CD4-positive, alpha-beta T cell treated with Interferon gamma for 1 hour (primary cell): Measurements from ENCODE around the gene ZNF576.
"Not testable (repeated sequence)": the region's sequence is repeated elsewhere in the genome, so short reads cannot be mapped to it uniquely, and the experiment has no call there.

Source experiments
- DNase-seq: peaks from one replicate; pipeline ENCODE4 v3.0.0-alpha.2; 2020

ZNF576 gene, protein sequence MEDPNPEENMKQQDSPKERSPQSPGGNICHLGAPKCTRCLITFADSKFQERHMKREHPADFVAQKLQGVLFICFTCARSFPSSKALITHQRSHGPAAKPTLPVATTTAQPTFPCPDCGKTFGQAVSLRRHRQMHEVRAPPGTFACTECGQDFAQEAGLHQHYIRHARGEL

GRCh38 chr19:43595999-43596841 lies at the start of gene ZNF576, which contains the start of gene IRGQ:
Gene ZNF576 (plus strand): TSS chr19:43596595. CDS start chr19:43597109, 514 bp downstream.
Gene IRGQ (minus strand): TSS chr19:43596134. CDS start chr19:43595338, 796 bp downstream.
- DNase-seq = peak; percentile 100

DNA sequence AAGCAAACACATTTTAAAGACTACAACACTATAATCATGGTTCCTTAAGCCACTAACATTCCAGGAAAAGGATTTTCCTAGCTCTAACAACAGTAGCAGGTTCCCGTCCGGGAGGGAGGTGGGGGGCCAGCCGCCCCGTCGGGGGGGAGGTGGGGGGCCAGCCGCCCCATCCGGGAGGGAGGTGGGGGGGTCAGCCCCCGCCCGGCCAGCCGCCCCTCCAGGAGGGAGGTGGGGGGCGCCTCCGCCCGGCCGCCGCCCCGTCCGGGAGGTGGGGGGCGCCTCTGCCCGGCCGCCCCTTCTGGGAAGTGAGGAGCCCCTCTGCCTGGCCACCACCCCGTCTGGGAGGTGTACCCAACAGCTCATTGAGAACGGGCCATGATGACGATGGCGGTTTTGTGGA lies 48.5 kb upstream of the ZNF576 start:
- not testable (repeated sequence) for DNase-seq

DNA sequence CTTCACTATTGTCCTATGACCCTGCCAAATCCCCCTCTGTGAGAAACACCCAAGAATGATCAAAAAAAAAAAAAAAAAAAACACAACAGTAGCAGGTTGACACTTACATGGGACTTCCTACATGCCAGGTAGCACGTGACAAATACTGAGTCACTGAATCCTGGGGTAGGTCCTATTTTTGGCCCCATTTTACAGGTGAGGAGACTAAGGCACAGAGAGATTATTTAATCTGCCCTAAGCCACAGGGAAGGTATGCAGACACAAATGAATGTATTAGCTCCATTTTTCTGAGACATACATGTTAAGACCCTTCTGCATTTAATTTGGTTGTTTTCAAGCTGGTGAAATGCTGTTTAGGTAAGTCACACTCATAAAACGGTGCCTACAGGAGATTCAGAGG lies 47.7 kb upstream of the ZNF576 start:
- no peak for DNase-seq

GRCh38 chr19:43551399-43552197 lies 44.8 kb upstream of the ZNF576 start:
- no peak for DNase-seq

DNA sequence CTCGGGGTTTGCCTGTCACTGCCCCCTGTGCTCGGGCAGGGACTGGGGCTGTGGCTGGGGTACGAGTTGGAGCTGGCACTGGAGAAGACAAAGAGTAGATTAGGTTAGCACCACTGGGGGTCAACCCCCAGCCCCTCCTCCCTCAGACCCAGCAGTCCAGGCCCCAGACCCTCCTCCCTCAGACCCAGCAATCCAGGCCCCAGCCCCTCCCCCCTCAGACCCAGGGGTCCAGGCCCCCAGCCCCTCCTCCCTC lies 44.3 kb upstream of the ZNF576 start:
- DNase-seq = no peak

GRCh38 chr19:43552616-43553015 lies 43.8 kb upstream of the ZNF576 start:
- DNase-seq = no peak

GRCh38 chr19:43553656-43554055 lies 42.7 kb upstream of the ZNF576 start:
- no peak for DNase-seq

DNA sequence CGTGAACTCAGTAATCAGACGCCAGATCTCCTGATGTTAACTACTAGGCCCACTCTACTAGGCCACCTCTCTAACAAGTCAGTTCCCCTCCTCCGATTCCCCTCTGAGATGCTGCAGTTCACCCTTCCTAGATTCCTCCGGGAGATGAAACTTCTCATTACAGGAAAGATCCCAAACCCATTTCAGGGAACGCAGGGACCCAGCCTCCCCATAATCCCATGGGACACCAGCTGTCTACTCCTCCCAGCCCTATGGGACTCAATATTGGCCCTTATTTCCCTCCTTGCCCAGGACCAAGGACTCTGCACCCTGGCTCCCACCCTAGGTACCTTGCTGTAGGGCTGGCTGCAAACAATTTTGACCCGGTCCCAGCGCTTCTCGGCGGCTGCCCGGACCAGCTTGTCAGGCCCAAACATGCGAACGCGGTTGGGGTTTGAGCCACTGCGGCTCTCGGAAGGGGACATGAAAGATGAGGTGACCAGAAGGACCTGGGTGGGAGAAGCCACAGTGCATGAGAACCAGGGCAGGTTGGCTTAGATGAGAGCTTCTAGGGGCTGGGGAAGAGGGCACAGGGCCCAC lies 42.0 kb upstream of the ZNF576 start:
- no peak for DNase-seq

DNA sequence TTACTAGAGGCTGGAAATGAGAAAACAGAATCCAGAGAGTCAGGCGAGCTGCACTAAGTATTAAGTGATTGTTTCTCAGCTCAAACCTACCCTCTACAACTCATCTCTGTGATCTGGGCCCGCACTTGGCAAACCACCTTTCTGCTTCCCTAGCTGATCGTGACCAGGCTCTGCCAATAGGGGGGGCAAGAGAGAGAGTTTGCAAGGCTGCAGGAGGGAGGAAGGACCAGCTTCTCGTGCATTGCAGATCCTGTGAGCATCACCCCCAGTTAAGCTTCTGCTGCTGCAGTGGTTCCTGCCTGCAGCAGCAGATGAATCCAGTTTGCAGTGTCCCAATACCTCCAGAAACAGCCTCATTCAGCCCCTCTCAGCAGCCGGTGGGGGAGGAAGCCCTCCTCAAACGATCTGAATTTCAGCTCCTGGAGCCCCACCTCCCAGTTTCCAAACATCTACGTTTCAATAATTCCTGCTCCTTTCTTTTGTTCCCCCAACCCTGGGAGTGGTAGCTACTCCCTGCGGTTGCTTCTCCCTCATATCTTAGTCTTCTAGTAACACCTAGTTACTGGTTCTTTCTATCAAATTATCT lies 41.1 kb upstream of the ZNF576 start:
- DNase-seq = peak; percentile 82

DNA sequence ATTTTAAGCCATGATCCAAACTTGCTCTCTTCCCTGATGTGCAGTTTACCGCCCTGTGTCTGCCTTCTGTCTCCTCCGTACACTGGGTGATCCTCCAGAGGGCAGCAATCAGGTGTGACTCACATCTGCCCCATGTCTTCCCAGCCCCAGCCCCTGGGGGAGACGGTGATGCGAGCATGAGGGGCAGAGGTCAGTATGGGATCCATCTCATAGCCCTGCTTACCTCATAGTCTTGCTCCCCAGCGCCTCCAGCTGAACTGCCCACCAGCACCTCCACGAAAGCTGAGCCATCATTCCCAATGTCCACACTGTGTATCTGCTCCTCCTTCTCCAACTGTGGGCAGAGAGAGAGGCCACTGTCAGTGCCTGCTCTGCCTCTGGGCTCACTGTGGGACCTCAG lies 35.7 kb upstream of the ZNF576 start:
- DNase-seq = peak; percentile 20

GRCh38 chr19:43561139-43561970 lies 35.0 kb upstream of the ZNF576 start:
- DNase-seq = no peak

GRCh38 chr19:43562226-43562697 lies 34.1 kb upstream of the ZNF576 start:
- DNase-seq = no peak

DNA sequence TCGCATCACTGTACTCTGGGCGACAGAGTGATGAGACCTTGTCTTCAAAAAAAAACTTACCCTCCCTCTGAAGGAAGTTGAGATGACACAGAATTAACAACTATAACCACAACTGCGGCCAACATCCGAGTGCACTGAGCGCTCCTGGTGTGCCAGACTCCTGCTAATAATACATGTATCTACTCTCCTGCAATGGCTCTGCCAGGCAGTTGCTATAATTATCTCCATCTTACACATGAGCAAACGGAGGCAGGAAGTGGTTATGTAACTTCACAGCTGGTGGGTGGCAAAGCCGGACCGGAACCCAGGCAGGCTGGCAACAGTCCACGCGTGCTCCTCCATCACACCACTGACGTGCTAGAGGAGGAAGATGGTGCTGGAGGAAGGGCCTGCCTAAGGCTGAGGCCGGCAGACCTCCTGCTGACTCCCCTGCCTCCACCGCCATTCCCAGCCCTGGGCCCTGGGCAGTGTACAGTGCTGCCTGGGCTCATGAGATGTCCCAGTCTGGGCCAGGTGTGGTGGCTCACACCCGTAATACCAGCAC lies 33.6 kb upstream of the ZNF576 start:
- peak; percentile 92 for DNase-seq

DNA sequence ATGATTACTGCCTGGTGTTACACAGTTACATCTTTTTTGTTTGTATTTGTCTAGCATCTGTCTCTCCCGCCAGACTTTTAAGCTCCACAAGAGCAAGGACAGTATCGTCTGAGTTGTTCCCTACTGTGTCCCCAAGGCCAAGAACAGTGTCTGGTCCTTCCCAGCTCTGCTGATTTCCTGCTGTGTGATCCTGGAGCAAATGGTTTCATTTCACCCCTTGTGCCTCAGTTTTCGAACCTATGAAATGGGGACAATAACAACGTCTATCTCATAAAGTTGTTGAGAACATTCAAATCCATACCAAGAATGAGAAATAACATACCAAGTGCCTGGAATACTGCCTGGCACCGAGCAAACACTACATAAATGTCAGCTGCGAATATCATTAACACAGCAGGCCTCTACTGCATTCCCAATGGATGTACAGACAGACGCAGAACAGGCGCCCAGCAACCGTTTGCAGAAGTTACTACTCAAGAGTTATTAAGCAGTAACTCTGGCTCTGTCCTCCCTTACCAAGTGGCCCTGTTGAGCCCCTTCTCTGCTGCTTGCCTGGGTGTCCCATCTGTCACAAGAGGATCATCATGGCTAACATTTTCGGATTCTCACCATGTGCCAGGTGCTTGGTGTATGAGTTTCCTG lies 32.5 kb upstream of the ZNF576 start:
- no peak for DNase-seq

DNA sequence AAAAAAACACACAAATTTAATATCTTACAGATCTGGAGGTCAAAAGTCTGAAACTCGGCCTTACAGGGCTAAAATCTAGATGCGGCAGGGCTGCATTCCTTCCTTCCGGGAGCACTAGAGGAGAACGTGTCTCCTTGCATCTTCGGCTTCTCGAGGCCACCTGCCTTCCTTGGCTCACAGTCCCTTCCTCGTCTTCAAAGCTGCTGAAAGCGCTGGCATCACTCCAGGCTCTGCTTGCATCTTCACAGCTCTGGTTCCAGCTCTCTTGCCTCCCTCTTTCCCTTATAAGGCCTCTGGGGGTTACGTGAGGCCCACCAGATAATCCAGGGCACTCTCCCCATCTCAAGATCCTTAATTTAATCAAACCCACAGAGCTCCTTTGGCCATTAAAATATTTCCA lies 31.6 kb upstream of the ZNF576 start:
- DNase-seq = no peak

- DNase-seq = no peak
Observed at GRCh38 chr19:43569657-43570056, 26.7 kb upstream of the ZNF576 start.

DNA sequence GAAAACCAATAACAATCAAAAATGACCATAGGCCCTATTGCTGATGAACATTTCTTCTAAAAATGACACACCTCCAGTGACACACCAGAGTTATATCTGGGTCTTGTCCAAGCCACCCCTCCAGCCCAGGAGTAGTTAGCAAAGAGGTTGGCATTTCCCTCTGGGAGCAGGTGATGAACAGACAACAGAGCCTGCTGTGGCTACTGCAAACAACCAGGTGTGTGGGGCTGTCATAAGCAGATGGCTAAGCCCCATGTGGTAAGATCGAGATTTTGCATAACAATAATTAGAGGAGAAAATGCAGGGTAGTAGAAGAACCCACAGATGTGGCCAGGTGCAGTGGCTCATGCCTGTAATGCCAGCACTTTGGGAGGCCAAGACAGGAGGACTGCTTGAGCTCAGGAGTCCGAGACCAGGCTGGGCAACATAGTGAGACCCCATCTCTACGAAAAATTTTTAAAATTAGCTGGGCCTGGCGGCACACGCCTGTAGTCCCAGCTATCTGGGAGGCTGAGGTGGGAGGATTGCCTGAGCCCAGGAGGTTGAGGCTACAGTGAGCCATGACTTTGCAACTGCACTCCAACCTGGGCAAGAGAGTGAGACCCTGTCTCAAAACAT lies 26.1 kb upstream of the ZNF576 start:
- DNase-seq = no peak

- no peak for DNase-seq
Observed at GRCh38 chr19:43572171-43572588, 24.2 kb upstream of the ZNF576 start.

DNA sequence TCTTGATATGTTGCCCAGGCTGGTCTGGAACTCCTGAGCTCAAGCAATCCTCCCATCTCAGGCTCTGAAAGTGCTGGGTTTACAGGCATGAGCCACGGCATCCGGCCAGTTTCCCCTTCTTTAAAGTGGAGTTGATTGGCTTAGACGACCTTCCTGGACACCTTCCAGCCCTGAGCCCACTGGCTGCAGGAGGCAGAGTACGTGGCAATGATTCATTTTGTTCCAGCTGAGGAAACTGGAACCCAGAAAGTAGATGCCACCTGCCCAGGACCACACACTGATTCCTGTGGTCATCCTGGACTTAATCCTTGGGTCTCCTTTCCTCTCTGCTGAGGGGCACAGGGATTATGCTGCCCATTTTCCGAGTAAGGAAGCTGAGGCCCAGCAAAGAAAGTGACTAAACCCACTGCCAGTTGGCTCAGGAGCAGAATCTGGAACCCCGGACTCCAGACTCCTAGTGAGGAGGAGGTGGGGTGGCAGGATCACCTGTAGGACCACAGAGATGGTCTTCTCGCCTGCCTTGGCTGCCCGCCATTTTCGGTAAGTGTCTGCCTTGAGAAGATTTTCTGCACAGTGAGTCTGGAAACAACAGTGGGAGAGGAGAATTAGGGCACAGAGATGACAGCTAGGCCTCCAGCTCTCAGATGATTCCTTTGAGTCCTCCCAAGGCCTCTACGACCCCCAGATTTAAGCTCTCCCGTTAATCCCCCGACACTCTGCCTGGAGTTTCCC lies 21.8 kb upstream of the ZNF576 start:
- DNase-seq = no peak
